HG03558 (cell line): ENCODE measurements around the gene MEMO1.
"Not testable (repeated sequence)": the region's sequence is repeated elsewhere in the genome, so short reads cannot be mapped to it uniquely, and the experiment has no call there.

Source experiments
- ATAC-seq: cut with Tn5 transposase; IDR thresholded peaks from one replicate; pipeline ENCODE4 v1.9.1; 2021; ENCODE audit warnings: moderate number of reproducible peaks; ENCODE audit not compliant: unreplicated experiment; ENCODE audit errors: extremely low read depth

Gene MEMO1

DNA sequence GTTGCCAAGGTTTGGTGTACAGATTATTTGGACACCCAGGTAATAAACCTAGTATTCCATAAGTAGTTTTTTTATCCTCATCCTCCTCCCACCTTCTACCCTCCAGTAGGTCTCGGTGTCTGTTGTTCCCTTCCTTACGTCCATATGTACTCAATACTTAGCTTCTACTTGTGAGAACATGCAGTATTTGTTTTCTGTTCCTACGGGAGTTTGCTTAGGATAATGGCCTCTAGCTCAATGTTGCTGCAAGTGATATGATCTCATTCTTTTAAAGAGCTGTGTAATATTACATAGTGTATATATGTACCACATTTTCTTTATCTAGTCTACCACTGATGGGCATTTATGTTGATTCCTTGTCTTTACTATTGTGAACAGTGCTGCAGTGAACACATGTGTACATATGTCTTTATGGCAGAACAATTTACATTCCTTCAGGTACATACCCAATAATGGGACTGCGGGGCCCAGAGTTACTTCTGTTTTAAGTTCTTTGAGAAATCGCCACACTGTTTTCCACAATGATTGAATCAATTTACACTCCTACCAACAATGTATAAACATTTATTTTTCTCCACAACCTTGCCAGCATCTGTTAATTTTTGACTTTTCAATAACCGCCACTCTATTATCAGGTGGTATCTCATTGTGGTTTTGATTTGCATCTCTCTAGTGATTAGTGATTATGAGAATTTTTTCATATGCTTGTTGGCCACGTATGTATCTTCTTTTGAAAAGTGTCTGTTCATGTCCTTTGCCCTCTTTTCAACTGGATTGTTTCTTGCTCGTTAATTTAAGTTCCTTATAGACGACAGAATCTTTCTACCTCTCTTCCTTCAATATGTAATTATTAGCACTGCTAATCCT is 88.0 kb downstream of the MEMO1 start:
- no peak for ATAC-seq

DNA sequence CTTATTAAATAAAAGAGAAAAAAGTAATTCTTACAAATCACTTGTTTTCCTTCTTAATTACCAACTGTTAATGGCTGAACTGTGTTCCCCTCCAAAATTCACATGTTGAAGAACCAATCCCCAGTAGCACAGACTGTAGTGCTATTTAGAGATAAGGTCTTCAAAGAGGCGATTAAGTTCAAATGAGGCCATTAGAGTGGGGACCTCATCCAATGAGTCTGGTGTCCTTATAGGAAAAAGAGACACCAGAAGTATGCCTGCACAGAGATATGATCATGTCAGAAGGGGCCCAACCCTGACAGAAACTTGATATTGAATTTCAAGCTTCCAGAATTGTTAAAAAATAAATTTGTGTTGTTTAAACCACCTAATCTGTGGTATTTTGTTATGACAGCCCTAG is 89.8 kb downstream of the MEMO1 start:
- no peak for ATAC-seq

DNA sequence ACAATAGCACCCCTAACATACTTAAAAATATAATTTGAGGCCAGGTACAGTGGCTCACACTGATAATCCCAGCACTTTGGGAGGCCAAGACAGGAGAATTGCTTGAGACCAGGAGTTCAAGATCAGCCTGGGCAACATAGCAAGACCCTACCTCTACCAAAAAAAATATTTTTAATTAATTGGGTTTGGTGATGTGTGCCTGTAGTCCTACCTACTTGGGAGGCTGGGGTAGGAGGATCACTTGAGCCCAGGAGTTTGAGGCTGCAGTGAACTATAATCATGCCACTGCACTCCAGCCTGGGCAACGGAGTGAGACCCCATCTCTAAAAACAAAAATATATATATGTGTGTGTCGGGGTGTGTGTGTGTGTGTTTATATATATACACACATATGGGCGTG is 91.3 kb downstream of the MEMO1 start:
- ATAC-seq: no peak

DNA sequence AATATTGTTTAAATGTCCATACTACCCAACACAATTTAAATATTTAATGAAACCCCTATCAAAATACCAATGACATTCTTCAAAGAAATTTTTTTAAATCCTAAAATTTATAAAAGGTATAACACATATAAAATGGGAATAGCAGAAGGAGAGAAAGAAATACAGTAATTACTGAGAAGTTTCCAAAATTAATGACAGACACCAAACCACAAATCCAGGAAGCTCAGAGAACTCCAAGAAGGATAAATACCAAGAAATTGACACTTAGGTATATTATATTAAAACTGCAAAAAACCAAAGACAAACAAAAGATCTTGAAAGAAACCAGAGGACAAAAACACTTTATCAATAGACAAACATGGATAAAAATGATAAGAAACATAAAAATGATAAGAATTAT is 101.1 kb downstream of the MEMO1 start:
- no peak for ATAC-seq

DNA sequence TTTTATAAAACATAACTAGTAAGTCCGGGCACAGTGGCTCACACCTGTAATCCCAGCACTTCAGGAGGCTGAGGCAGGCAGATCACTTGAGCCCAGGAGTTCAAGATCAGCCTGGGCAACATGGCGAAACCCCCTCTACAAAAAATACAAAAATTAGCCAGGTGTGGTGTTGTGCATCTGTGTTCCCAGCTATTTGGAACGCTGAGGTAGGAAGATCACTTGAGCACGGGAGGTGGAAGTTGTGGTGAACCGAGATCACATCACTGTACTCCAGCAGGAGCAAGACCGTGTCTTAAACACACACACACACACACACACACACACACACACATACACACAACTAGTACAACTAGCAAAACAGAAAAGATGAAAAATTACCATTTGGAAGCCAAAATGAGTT is 103.3 kb downstream of the MEMO1 start:
- not testable (repeated sequence) for ATAC-seq

DNA sequence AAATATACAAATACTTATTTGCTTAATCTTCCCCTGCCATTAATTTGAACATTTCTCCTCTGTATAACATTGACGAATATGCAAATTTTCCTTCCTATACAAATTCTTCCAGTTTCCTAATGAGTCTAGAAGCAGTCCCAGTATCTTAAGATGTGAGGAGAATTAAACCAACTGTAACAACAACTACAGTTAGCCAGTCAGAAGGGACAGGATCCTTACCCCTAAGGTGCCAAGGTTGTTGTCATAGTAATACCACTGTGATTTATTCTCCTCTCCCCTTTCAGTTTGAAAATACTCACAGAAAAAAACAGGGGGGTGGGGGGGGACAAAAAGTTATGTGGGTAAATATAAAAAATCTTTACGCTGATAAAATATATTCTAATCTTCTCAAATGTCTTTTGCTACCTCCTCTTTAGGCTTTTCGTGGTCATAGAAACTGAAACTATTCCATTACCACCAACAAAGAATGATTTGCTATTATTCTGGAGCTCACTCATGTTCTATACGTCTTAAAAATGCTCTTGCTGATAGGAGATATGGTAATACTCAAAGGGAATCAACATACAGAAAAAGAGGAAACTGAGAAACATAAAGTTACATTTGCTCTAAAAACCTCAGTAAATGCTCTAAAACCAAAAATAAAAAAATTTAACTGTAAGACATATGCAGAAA is 107.6 kb downstream of the MEMO1 start:
- ATAC-seq: no peak

DNA sequence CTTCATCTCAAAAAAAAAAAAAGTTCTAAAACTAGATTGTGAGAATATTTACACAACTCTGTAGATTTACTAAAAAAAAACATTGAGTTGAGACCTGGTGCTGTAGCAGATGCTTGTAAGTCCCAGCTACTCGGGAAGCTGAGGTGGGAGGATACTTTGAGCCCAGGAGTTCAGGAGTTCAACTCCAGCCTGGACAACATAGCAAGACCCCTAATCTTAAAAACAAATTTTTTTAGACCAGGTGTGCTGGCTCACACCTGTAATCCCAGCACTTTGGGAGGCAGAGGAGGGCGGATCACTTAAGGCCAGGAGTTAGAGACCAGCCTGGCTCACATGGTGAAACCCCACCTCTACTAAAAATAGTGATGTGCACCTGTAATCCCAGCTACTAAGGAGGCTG is 108.9 kb downstream of the MEMO1 start:
- ATAC-seq: no peak

DNA sequence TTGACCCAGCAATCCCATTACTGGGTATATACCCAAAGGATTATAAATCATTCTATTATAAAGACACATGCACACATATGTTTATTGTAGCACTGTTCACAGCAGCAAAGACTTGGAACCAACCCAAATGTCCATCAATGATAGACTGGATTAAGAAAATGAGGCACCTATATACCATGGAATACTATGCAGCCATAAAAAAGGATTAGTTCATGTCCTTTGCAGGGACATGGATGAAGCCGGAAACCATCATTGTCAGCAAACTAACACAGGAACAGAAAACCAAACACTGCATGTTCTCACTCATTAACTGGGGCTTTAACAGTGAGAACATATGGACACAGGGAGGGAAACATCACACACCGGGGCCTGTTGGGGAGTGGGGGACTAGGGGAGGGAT is 110.7 kb downstream of the MEMO1 start:
- not testable (repeated sequence) for ATAC-seq

DNA sequence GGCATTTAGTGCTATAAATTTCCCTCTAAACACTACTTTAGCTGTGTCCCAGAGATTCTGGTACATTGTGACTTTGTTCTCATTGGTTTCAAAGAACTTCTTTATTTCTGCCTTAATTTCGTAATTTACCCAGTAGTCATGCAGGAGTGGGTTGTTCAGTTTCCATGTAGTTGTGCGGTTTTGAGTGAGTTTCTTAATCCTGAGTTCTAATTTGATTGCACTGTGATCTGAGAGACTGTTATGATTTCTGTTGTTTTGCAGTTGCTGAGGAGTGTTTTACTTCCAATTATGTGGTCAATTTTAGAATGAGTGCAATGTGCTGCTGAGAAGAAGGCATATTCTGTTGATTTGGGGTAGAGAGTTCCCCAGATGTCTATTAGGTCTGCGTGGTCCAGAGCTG is 112.5 kb downstream of the MEMO1 start:
- ATAC-seq: not testable (repeated sequence)

DNA sequence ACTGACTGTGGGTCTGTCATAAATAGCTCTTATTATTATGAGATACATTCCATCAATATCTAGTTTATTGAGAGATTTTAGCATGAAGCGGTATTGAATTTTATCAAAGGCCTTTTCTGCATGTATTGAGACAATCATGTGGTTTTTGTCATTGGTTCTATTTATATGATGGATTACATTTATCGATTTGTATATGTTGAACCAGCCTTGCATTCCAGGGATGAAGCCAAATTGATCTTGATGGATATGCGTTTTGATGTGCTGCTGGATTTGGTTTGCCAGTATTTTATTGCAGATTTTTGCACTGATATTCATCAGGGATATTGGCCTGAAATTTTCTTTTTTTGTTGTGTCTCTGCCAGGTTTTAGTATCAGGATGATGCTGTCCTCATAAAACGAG is 113.5 kb downstream of the MEMO1 start:
- ATAC-seq: not testable (repeated sequence)

DNA sequence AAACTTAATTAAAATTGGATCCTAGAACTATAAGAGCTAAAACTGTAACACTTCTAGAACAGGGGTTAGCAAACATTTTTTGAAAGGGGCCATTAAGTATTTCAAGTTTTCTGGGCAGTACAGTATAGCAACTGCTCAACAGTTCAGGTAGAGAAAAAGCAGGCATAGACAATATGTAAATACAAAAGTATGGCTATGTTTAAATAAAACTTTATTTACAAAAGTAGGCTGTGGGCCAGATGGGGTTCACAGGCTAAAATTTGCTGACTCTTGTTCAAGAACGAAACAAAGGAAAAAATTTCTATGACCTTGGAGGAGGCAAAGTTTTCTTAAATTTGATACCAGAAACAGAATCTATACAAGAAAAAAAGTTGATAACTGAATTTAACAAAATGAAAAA is 114.5 kb downstream of the MEMO1 start:
- ATAC-seq: no peak

DNA sequence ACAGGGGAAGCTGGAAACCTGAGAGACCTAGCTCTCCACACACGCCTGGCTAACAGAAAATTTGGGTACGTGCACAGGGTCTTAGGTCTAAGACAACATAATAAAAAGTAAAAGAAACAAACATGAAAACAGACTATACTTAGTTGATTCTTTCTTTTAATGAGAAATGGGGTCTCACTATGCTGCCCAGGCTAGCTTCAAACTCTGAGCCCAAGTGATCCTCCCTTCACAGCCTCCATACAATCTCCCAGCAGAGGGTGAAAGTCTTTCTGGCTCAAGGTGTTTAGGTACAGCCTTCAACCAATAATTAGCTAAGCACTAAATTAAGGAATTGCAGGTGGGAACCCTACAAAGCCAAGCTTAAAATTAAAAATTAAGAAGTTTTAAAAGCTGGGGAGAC is 116.2 kb downstream of the MEMO1 start:
- ATAC-seq: no peak

DNA sequence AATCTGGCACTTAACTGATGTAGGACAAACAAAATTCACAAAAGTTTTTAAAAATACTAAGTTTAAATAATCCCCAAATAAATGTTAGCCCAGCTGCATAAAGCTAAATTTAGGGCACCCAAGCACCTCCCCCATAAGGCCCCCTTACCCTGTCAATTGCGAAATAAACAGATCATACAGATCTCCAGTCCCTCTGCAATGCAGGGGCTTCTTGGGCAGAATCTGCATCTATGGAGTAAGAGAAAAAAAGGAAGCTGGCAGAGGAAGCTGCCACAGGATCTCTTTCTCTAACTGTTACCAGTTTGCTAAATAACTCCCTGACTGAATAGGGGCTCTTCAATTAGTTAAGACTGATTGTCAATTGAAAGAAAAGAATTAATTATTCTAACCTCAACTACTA is 117.7 kb downstream of the MEMO1 start:
- ATAC-seq: no peak

DNA sequence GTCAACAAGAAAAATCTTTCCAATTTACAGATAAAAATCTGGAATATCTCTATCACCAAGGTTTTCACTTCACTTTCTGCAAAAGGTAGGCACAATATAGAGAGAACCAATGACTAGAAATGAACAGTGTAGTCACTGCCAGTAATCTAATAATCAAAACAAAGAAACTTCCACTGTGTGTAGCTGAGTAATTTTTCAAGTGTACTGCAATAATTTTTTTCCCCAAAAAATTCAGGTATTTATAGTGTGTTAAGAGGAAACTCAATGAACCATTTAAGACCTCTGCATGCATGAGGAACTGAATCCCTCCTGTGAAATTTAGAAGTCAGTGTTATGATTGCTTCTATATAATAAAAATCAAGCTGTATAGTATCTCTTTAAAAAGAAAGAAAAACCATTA is 121.8 kb downstream of the MEMO1 start:
- no peak for ATAC-seq

DNA sequence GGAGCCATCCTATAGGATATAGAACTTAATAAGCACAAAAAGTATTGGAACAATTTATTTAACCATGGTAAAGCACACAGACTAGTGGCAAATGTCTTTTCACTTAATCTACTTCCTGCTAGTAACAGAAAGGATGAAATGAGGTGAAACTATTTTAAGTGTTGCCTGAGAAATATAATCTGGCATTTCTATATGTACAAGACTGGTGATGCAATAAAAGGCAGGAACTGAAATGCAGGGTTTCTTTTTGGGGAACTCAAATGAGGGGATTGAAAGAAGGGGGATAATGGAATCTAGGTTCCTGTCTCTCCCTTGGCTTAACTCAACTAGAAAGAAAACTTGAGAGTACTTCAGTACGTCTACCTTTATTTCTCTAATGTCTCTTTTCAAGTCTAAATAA is 122.3 kb downstream of the MEMO1 start:
- ATAC-seq: no peak

DNA sequence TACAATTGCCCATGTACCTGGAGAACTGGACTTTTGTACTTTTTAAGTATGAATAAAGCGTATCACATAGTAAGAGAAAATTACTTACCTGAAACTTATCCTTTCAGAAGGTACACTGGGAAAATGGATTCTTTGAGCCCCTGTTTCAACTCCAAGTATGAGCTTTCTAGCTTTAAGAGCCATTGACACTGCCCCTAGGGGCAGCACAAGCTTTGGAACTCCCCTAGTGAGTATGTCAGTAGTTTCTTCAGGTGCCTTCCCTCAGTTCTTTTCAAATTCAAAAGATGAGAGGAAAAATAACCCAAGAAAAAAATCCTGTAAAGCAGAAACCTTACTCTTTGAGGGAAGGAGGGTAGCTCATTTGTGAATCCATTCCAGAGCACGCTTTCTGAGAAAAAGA is 124.1 kb downstream of the MEMO1 start:
- ATAC-seq: no peak

DNA sequence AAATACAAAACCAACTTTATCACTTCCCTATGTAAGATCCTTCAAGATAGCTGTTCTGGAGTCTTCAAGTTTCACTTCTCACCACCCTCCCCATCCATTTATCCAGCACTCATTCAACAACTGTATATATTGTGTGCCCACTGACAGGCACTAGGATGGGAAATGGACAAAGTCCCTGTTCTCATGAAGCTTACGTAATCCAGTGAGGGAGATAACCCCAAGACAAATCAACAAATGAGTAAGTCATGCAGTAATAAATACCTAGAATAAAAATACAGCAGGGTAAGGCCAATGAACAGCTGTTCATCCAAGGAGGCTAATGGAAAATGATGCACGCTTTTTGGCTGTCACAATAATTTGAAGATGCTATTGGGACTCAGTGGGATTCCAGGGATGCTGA is 133.8 kb downstream of the MEMO1 start:
- no peak for ATAC-seq

DNA sequence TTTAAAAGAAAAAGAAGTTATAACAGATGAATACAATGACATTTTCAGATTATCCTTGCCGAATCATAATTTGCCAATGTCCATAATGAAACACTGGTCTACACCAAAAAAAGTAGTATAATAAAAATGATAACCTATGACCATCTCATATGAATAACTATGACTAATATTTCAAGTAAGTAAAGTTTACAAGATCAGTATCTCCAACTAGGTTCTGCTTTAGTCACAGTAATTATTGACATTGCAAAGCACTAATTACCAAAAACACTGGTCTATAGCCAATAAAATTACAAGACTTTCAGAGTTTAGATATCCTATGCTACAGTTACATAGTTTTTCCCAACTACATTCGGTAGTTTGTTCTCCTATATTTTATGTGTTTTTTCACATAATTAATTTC is 136.7 kb downstream of the MEMO1 start:
- no peak for ATAC-seq

DNA sequence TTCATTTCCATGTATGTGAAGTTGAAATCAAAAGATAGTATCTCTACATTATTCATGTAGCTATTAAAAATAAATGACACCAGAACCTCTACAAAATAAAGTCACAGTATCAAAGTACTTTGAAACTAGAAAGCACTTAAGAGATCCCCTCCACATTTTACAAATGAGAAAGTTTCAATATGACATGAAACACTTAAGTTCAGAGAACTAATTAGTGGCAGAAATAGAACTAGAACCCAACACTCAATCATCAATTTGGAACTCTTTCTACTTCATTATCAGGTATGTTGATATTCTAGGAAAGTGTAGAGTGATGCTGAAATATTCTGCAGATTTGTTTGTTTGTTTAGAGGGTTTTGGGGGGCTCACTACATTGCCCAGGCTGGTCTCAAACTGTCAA is 145.6 kb downstream of the MEMO1 start:
- ATAC-seq: no peak

DNA sequence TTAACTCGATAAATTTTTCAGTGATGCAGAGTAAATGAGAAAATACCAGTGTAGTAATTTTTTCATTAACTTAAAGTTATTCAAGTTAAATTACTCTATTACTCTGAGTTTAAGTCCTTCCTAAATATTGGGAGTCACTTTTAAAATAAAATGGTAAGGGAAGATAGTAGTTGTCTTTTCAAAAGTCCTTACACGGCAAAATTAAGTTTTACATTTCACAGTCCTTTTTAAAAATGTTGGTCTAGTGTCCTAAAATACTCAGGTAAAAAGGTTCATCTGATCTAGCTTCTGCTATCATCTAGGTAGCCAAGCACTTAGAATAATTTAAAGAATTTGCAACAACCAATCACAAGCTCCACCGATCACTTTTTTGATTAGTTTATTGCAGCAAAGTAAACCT is 146.9 kb downstream of the MEMO1 start:
- no peak for ATAC-seq

DNA sequence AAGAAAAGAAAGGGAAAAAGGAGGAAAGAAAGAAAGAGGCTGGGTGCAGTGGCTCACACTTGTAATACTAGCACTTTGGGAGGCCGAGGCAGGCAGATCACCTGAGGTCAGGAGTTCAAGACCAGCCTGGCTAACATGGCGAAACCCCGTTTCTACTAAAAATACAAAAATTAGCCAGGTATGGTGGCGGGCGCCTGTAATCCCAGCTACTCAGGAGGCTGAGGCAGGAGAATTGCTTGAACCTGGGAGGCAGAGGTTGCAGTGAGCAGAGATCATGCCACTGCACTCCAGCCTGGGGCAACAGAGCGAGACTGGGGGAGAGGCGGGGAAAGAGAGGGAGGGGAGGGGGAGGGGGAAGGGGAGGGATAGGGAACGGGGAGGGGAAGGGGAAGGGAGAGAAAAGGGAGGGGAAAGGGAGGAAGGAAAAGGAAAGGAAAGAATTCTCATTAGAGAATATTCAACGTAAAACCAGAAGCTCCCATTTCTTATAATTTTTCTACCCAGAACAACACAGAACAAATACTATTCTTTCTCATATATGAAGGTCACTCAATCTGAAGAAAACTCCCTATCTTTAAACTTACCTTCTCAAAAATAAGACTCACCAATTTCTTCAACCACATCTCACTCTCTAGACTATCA is 147.7 kb downstream of the MEMO1 start:
- not testable (repeated sequence) for ATAC-seq
